GM23248 (cell line): ENCODE measurements around the gene E2F8. TPM values are rescaled to one million over a fixed set of nuclear protein-coding genes. Genes with fewer than 3 reads are reported as not detected.

Experiments
- DNase-seq: peaks from one replicate; pipeline ENCODE4 v3.0.0-alpha.2; 2015
- H2AFZ ChIP-seq: fragments of 200-600 bp; sonication (generic); 2 replicates; pipeline ENCODE4 v1.6.1; 2016; ENCODE audit warnings: antibody characterized with exemption
- H3F3A ChIP-seq: fragments of 200-600 bp; sonication (generic); 2 replicates; pipeline ENCODE4 v1.6.1; 2016; ENCODE audit warnings: mild to moderate bottlenecking, antibody characterized with exemption, mixed run types; ENCODE audit not compliant: insufficient read depth
- H3K27ac ChIP-seq: fragments of 200-600 bp; sonication (generic); 2 replicates; pipeline ENCODE4 v1.5.1; 2016; ENCODE audit warnings: mild to moderate bottlenecking
- H3K27me3 ChIP-seq: fragments of 200-600 bp; sonication (generic); replicated peaks from 2 replicates; pipeline ENCODE4 v1.6.1; 2016; ENCODE audit warnings: mild to moderate bottlenecking; ENCODE audit not compliant: insufficient read depth
- H3K36me3 ChIP-seq: fragments of 200-600 bp; sonication (generic); 2 replicates; pipeline ENCODE4 v1.6.1; 2016; ENCODE audit warnings: low read depth, mild to moderate bottlenecking
- H3K4me1 ChIP-seq: fragments of 200-600 bp; sonication (generic); 2 replicates; pipeline ENCODE4 v1.6.1; 2016; ENCODE audit warnings: mild to moderate bottlenecking; ENCODE audit not compliant: insufficient read depth
- H3K4me2 ChIP-seq: fragments of 200-600 bp; sonication (generic); one replicate; pipeline ENCODE4 v1.6.1; 2016; ENCODE audit warnings: mild to moderate bottlenecking; ENCODE audit not compliant: unreplicated experiment
- H3K4me3 ChIP-seq: fragments of 200-600 bp; sonication (generic); 2 replicates; pipeline ENCODE4 v1.5.1; 2016; ENCODE audit warnings: mild to moderate bottlenecking
- H3K79me2 ChIP-seq: fragments of 200-600 bp; sonication (generic); 2 replicates; pipeline ENCODE4 v1.6.1; 2016; ENCODE audit warnings: mild to moderate bottlenecking; ENCODE audit not compliant: insufficient read depth
- H3K9ac ChIP-seq: fragments of 200-600 bp; sonication (generic); 2 replicates; pipeline ENCODE4 v1.6.1; 2016; ENCODE audit warnings: mild to moderate bottlenecking
- H3K9me2 ChIP-seq: fragments of 200-600 bp; sonication (generic); 2 replicates; pipeline ENCODE4 v1.6.1; 2016; ENCODE audit warnings: mixed run types, mild to moderate bottlenecking, moderate library complexity; ENCODE audit not compliant: insufficient read depth
- H3K9me3 ChIP-seq: fragments of 200-600 bp; sonication (generic); one replicate; pipeline ENCODE4 v1.6.1; 2017; ENCODE audit warnings: low read depth
- H4K20me1 ChIP-seq: fragments of 200-600 bp; sonication (generic); 2 replicates; pipeline ENCODE4 v1.6.0; 2016; ENCODE audit not compliant: insufficient read depth
- EZH2 ChIP-seq: fragments of 200-600 bp; sonication (generic); IDR thresholded peaks from 2 replicates; pipeline ENCODE4 v1.6.1; 2018; ENCODE audit warnings: antibody characterized with exemption, mild to moderate bottlenecking; ENCODE audit not compliant: insufficient read depth, poor library complexity, severe bottlenecking
- EZH2phosphoT487 ChIP-seq: fragments of 200-600 bp; sonication (generic); IDR thresholded peaks from 2 replicates; pipeline ENCODE4 v1.6.1; 2018; ENCODE audit warnings: antibody characterized with exemption, moderate library complexity, mild to moderate bottlenecking, low read depth; ENCODE audit not compliant: insufficient read depth
- WGBS, 2 experiments: methylation state at CpG; one replicate each; pipeline ENCODE4 v1.1.6; 2015 to 2017; ENCODE audit warnings: low lambda C conversion rate in 2 of 2, low coverage in 1 of 2; ENCODE audit errors: missing lambda C conversion rate in 2 of 2; 5-methylcytosine and 5-hydroxymethylcytosine counted together
- in situ Hi-C: fragments of 300-500 bp; cut with MboI; formaldehyde crosslinking; loops from 2 replicates; pipeline ENCODE4 v1.15.0; 2020
- polyA plus RNA-seq: library from polyadenylated mRNA; unstranded; fragments of >200 nt; fragmentation: Nextera tagmentation; extraction: Ambion mirVana; gene quantifications from 2 replicates; pipeline ENCODE4 v1.2.1, GENCODE V29; 2016
- total RNA-seq: library from RNA; depleted of rRNA; stranded (reverse); fragments of >200 nt; shearing (Covaris generic); gene quantifications from 2 replicates; pipeline ENCODE4 v1.2.3, GENCODE V29; 2014

E2F8 gene
- total and polyA plus RNA-seq, 2 experiments from 2014 or later: 0.76 to 1.1 TPM

DNA sequence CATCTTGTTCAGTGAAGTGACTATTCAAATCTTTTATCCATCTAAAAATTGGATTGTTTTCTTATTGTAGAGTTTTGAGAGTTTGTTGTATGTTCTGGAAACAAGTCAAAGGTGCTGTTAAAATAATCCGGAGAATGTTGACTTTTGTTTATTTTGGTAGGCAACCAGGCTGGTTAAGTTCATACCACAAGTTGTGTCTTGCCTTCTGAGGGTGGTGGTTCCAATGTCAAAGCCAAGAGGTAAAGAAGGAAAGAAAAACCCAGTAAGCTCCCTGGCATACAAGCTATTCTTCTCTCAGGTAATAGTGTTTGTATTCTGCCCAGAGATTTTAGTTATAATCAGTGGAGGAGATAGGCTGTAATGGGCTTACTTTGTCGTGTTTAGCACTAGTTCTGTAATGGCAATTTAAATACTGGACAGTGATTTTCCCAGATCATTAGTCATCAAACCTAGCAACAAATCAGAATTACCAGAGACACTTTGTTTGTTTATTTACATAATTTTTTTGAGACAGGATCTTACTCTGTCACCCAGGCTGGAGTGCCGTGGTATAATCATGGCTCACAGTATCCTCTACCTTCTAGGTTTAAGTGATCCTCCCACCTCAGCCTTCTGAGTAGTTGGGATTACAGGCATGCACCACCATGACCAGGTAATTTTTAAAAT is 23.9 kb downstream of the E2F8 start:
- no peak overlapping the region for H3K4me2 ChIP-seq
- H3K36me3 ChIP-seq: no peaks in the 10 kb centered on the region
- 26 to 31% methylated on average over 3 of the region's 3 CpGs for WGBS, 2 experiments
- no peaks in the 10 kb centered on the region for H3K9me3 ChIP-seq
- no peaks in the 10 kb centered on the region for H3K9me2 ChIP-seq
- in situ Hi-C loops: no loop called here
- no peaks in the 10 kb centered on the region for H3F3A ChIP-seq
- no peaks in the 10 kb centered on the region for H3K79me2 ChIP-seq
- H3K9ac ChIP-seq: no peak overlapping the region
- H2AFZ ChIP-seq: no peak overlapping the region
- DNase-seq: no peak
- H3K27ac ChIP-seq: no peak overlapping the region
- peaks cover 39% of the 10 kb centered on the region for H3K27me3 ChIP-seq
- TF ChIP-seq EZH2 (no peak), EZH2phosphoT487 (no peak)
- no peaks in the 10 kb centered on the region; the same call in 1 of the 2 replicates for H4K20me1 ChIP-seq
- no peak overlapping the region for H3K4me3 ChIP-seq
- H3K4me1 ChIP-seq: no peaks in the 10 kb centered on the region

DNA sequence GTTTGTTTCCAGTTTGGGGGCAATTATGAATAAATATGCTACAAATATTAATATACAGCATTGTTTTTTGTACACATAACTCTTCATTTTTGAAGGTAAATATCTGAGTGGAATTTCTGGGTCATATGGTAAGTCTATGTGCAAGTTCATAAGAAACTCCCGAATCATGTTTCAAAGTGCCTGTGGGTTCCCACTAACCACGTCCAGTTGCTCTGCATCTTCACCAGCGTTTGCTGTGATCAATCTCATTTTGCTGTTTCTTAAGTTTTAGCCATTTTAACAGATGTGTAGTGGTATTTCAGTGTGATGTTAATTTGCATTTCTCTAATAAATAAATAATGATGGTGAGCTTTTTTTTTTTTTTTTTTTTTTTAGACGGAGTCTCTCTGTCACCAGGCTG is 24.7 kb downstream of the E2F8 start:
- Histone ChIP-seq H3K4me2 (no peak overlapping the region), H3K9ac (no peak overlapping the region), H3K27ac (no peak overlapping the region), H3K9me2 (no peaks in the 10 kb centered on the region), H3K4me3 (no peak overlapping the region), H3K27me3 (peaks cover 42% of the 10 kb centered on the region), H2AFZ (no peak overlapping the region), H3K79me2 (no peaks in the 10 kb centered on the region), H4K20me1 (no peaks in the 10 kb centered on the region; the same call in 1 of the 2 replicates), H3K9me3 (no peaks in the 10 kb centered on the region), H3K4me1 (no peaks in the 10 kb centered on the region), H3K36me3 (no peaks in the 10 kb centered on the region), H3F3A (no peaks in the 10 kb centered on the region)
- WGBS, 2 experiments: 61 to 78% methylated on average over 4 of the region's 4 CpGs
- in situ Hi-C loops: no loop called here
- TF ChIP-seq EZH2 (no peak), EZH2phosphoT487 (no peak)
- no peak for DNase-seq

DNA sequence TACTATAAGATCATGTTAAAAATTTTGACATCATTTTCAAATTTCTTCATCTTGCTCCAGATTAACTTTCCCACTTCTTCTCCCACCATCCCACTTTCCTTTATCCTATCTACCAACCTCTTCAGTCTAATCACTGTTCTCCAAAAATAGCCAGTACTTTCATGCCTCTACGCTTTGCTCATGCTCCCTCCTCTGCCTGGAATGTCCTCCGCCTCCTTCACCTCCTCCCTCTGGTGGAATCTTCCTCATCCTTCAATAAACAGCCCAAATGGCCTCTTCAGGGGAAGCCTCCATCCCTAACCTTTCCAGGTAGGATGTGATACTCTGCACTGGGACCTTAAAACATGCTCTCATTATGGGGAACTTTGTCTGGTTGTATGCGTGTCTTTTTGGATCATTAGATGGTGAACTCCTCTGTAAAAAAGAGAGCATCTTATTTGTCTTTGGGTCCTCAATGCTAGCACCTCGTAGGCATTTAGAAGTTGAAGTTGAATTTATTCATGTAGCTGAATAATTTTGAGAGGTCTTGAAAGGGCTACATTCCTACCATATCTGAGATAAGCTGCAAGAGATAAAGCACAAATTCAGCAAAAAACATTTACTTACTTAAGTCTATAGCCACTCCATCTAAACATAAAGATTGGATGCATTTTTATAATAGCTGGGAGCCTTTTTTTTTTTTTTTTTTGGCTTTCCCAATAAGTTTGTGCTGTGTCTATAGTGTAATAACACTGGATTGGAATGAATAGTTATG is 31.0 kb downstream of the E2F8 start:
- Histone ChIP-seq H3K4me2 (no peak overlapping the region), H3K27ac (no peak overlapping the region), H3F3A (no peaks in the 10 kb centered on the region), H3K9ac (no peak overlapping the region), H3K27me3 (peaks cover 43% of the 10 kb centered on the region), H4K20me1 (no peaks in the 10 kb centered on the region; the same call in 1 of the 2 replicates), H3K9me3 (no peaks in the 10 kb centered on the region), H3K9me2 (no peaks in the 10 kb centered on the region), H3K79me2 (no peaks in the 10 kb centered on the region), H3K36me3 (no peaks in the 10 kb centered on the region), H3K4me1 (no peaks in the 10 kb centered on the region), H2AFZ (no peak overlapping the region), H3K4me3 (no peak overlapping the region)
- DNase-seq: peak; percentile 20
- 51 to 57% methylated on average over 4 of the region's 4 CpGs for WGBS, 2 experiments
- in situ Hi-C loops: no loop called here
- TF ChIP-seq EZH2 (no peak), EZH2phosphoT487 (no peak)

DNA sequence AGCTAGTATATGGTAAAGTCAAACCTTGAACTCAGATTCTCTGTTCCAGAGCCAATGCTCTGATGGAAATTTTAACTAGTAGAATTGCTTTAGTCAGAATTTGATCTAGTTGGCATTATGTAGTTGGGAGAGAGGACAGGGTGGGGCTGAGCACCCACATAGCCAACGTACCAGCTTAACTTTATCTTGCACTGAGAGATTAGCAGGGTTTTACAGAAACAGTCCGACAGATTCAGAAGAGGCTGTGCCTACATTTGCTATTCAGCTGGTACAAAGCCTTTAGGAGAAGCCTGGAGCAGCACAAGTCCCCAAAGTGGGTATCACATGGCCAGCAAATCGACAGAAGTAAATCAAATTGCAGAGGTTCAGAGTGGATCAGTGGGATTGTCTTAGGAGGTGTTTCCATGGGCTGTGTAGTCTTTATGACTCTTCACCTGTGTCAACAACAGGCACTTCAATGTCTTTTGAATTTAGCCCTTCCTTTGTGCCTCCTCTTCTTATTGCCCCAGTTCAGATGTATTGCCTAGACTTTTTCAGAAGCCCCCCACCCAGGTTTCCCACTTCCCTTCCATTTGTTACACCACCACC is 31.7 kb downstream of the E2F8 start:
- no peaks in the 10 kb centered on the region for H3K9me2 ChIP-seq
- no peaks in the 10 kb centered on the region for H3K4me1 ChIP-seq
- H2AFZ ChIP-seq: no peak overlapping the region
- H3F3A ChIP-seq: no peaks in the 10 kb centered on the region
- H3K9me3 ChIP-seq: no peaks in the 10 kb centered on the region
- H4K20me1 ChIP-seq: no peaks in the 10 kb centered on the region; the same call in 1 of the 2 replicates
- no peak overlapping the region for H3K9ac ChIP-seq
- TF ChIP-seq EZH2: no peak
- no peak for TF ChIP-seq EZH2phosphoT487
- no peaks in the 10 kb centered on the region for H3K36me3 ChIP-seq
- H3K4me2 ChIP-seq: no peak overlapping the region
- no peaks in the 10 kb centered on the region for H3K79me2 ChIP-seq
- no peak overlapping the region for H3K4me3 ChIP-seq
- WGBS, 2 experiments: 41 to 43% methylated on average over 3 of the region's 3 CpGs
- DNase-seq: no peak
- in situ Hi-C loops: no loop called here
- peaks cover 43% of the 10 kb centered on the region for H3K27me3 ChIP-seq
- no peak overlapping the region for H3K27ac ChIP-seq
